Gastroesophageal sphincter (tissue), 3 donors: Measurements from ENCODE around the gene KAT8.

Source experiments
- CTCF ChIP-seq, 4 experiments: fragments of 200-600 bp in 2 of 4; fragments of 450-650 bp in 2 of 4; sonication (generic) in 1 of 4; IDR thresholded peaks; one replicate each; pipeline ENCODE4 v1.5.1; 2017 to 2019; ENCODE audit warnings: antibody characterized with exemption in 4 of 4, mild to moderate bottlenecking in 2 of 4, moderate library complexity in 2 of 4
- EP300 ChIP-seq: sonication (generic); formaldehyde crosslinking; IDR thresholded peaks from one replicate; pipeline ENCODE4 v1.6.1; 2017; ENCODE audit warnings: antibody characterized with exemption, mild to moderate bottlenecking
- POLR2A ChIP-seq, 2 donors: fragments of 450-650 bp; IDR thresholded peaks; one replicate each; pipeline ENCODE4 v1.6.1; 2017; ENCODE audit warnings: antibody characterized with exemption in 2 of 2, mild to moderate bottlenecking in 2 of 2, moderate library complexity in 1 of 2
- POLR2AphosphoS5 ChIP-seq: sonication (generic); formaldehyde crosslinking; IDR thresholded peaks from one replicate; pipeline ENCODE4 v1.6.1; 2017; ENCODE audit warnings: antibody characterized with exemption

- TF ChIP-seq POLR2A (IDR thresholded peaks at IDR 0.05) (peak in 1 of 2 donors; percentile 15), CTCF (IDR thresholded peaks at IDR 0.05) (no peak), POLR2AphosphoS5 (peak; percentile 53), EP300 (no peak)
These were observed 44.1 kb upstream of the KAT8 start for GRCh38 chr16:31073142-31073969.
